NCI-H2196 treated with DMSO at 0.1 percent for 48 hours (cell line): Measurements from ENCODE around the gene CHST8.
"Not testable (repeated sequence)": the region's sequence is repeated elsewhere in the genome, so short reads cannot be mapped to it uniquely, and the experiment has no call there.

Experiments used
- DNase-seq: peaks from one replicate; lab custom pipeline; 2025; ENCODE audit not compliant: unreplicated experiment; lab: John Stamatoyannopoulos, UW

CHST8 gene

GRCh38 chr19:33809960-33810359, 188.2 kb downstream of the CHST8 start:
- no peak for DNase-seq

- no peak for DNase-seq
Observed at GRCh38 chr19:33810821-33811220, 189.1 kb downstream of the CHST8 start.

- no peak for DNase-seq
Observed at GRCh38 chr19:33811246-33811645, 189.5 kb downstream of the CHST8 start.

- no peak for DNase-seq
Observed at GRCh38 chr19:33811736-33812387, 190.1 kb downstream of the CHST8 start.

- no peak for DNase-seq
Observed at GRCh38 chr19:33812388-33813330, 190.9 kb downstream of the CHST8 start.

- DNase-seq: no peak
Observed at GRCh38 chr19:33813391-33814101, 191.8 kb downstream of the CHST8 start.

- DNase-seq: no peak
Observed at GRCh38 chr19:33814181-33815165, 192.7 kb downstream of the CHST8 start.

- no peak for DNase-seq
Observed at GRCh38 chr19:33815380-33816340, 193.9 kb downstream of the CHST8 start.

GRCh38 chr19:33818411-33818810, 196.7 kb downstream of the CHST8 start:
- DNase-seq: no peak

- not testable (repeated sequence) for DNase-seq
Observed at GRCh38 chr19:33819078-33819477, 197.3 kb downstream of the CHST8 start.

- no peak for DNase-seq
Observed at GRCh38 chr19:33819506-33819879, 197.7 kb downstream of the CHST8 start.

- no peak for DNase-seq
Observed at GRCh38 chr19:33819880-33820781, 198.4 kb downstream of the CHST8 start.

- no peak for DNase-seq
Observed at GRCh38 chr19:33821871-33822270, 200.1 kb downstream of the CHST8 start.
